HT1080 (cell line): ENCODE data around the gene TLL1. TPM values are rescaled to one million over a fixed set of nuclear protein-coding genes. Genes with fewer than 3 reads are reported as not detected.
A peak's percentile ranks its signal among the peaks of the same experiment; 100 is the strongest.

Experiments
- DNase-seq: peaks from one replicate; pipeline ENCODE4 v3.0.0-alpha.2; 2015; ENCODE audit warnings: low read depth
- total RNA-seq: library from RNA; depleted of rRNA; stranded (reverse); fragments of >200 nt; shearing (Covaris generic); gene quantifications from 2 replicates; pipeline ENCODE4 v1.2.3, GENCODE V29; 2014

Gene TLL1
- total RNA-seq, 1 experiment from 2014 or later: 0.31 TPM

DNA sequence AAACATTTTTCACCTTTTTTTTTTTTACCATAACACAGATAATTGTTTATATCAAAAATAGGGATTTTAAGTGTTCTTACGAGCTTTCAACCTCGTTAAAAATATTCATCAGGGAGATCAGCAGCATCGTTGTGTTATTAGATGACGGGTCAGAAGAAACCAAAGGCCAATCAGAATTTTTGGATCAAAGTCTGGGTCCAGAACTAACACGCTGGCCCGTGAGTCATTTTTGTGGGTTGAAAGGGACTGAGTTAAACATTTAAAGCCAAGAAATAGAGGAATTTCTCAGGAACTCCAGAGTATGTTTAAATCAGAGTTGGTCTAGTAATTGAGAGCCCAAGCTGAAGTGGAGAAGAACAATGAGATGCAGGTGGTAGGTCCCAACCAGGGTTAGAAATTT, 170.8 kb downstream of the TLL1 start:
- DNase-seq: no peak

DNA sequence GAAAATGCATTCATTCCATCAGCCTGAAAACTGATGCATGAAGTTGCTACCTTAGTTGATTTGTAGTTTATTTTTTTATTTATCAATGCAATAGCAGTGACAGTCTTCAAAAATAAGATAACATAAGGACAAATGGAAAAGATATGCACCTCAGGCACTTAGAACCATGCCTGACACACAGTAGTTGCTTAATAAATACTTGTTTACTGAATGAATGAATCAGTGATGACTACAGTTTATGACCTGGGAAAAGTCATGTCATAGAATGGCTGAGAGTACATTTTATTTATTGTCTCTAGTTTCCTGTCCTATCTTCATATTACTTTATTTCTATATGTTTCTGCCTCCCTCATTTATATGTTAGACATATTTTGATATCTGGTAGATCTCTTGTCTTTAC, 171.8 kb downstream of the TLL1 start:
- DNase-seq: no peak

DNA sequence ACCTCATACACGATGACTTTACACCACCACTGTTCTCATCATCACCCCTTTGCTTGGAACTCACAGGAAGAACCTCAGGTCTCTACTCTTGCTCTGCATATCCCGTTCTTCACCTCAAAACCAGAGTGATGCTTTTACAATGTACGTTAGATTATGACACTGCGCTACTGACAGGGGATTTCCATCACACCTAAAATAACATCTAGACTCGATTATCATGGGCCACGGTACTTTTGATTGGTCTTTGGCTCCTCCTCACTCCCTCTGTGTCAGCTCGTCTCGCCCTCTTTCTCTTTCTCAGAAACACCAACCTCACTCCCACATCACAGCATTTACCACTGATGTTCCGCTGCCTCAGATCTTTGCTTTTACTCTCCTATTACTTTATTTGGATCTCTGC, 172.4 kb downstream of the TLL1 start:
- no peak for DNase-seq

DNA sequence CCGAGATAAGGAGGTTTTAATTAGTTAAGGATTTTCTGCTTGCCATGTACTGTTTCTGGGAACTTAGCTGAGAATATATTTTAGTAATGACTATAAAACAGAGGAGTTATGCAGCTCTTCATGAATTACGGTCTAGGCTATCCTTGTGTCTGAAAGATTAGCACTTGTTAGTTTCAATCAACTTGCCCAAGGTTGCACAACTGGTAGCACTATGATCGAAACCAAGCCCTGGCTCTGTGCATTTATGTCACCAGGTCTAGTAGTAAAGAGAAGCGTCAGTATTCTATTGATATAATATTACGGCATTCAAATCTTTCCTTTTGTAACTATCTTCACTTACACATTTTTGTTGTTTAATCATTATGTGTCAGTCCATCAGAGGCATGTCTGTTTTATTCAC, 176.0 kb downstream of the TLL1 start:
- DNase-seq: no peak

DNA sequence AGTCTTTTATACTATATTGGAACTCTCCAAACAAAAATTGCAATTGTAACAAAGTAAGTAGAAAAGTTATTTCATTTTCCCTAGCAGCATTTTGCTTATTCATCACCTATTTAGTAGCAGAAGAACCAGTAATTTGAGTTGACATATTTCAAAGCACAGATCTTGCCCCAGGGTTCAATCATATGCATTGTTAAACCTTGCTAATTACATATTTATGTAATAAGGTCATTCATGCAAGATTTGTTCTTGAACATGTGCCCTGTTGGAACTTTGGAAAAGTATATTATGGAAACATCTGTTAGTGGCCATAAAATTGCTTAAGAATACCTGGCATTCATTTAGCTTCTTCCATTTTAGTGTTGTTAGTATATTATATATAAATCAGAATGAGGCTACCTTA, 191.7 kb downstream of the TLL1 start:
- DNase-seq: no peak

DNA sequence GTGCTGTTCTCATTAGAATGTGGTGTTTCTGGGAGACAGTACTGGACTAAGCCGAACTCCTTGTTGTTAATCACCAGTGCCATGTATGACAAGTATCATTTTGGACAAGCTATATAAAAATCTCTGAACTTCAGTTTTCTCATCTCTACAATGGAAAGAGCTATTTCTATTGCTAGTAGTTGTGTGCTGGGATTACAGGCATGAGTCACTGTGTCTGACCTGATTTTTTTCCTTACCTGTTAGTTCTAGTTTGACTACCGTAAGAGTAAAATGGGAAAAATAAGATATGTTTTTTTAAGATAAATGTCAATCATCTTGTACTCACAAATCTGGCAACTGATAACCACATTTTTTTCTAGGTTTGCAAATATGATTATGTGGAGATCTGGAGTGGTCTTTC, 192.3 kb downstream of the TLL1 start:
- DNase-seq: no peak

GRCh38 chr4:166066936-166067335, 193.9 kb downstream of the TLL1 start:
- no peak for DNase-seq

DNA sequence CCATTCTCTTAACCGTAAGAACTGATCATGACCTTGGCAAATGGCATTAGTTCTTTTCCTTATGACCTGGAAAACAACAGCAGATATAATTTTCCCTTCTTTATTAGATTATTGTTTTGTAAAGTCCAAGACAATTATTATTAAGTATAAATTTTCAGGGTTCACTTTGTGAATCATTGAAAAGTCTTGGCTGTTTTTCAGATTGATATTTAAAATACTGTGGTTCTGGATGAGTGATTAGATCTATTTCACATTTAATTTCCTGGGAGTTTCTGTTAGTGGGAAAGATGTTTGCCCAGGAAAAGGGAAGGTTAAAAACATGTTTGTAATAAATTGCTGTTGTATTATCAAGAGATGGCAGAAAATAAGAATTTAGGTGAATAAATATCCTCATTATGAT, 194.9 kb downstream of the TLL1 start:
- no peak for DNase-seq

GRCh38 chr4:166073783-166074182, 200.7 kb downstream of the TLL1 start:
- DNase-seq: no peak

GRCh38 chr4:166075599-166075998, 202.6 kb downstream of the TLL1 start:
- no peak for DNase-seq

DNA sequence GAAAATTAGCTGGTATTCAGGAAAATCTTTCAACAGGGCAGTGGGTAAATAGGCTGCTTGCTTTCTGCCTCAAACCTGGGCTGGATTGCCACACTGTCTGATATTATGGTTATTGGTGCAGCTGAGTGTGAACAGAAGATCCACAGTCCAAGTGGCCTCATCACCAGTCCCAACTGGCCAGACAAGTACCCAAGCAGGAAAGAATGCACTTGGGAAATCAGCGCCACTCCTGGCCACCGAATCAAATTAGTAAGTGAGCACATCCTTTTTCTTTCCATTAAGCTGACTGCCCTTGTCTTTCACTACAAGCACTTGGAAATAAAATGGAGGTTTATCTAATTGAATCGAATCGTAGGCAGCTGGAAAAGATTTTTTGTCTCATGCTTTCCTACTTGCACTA, 204.7 kb downstream of the TLL1 start:
- DNase-seq: no peak

DNA sequence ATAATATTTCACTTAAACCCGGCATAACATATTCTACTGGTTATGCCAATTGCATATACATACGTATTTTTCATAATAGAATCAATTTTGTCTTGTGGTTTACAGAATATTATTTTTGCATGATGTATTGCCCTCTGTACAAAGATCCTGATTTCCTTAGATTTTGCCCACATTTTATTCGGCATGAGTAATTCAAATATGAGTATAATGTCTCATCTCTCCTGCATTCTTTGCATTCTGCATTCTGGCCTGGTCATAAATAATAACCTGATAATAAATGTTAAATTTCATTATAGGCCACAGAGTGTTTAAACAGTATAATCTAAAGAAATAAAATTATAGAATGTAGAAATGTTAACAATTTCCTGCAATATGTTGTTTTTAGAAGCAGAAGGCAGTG, 205.3 kb downstream of the TLL1 start:
- DNase-seq: no peak

DNA sequence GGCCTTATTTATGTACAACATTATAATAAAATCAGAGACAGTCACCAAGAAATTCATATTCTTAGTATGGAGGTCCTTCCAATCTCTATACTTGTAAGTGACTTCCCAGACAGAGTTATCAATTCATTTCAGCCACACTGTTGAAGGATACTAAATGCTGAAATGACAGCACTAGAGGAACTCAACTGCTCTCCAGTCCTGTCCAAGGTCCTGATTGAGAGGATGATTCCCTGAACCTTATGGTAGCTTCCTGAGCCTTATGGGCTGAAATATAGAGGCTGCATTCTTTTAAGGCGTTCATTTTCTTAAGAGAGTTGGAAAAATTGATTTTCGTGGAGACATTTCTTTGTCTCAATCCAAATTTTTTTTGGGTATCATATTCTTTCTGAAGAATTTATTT, 205.9 kb downstream of the TLL1 start:
- no peak for DNase-seq

DNA sequence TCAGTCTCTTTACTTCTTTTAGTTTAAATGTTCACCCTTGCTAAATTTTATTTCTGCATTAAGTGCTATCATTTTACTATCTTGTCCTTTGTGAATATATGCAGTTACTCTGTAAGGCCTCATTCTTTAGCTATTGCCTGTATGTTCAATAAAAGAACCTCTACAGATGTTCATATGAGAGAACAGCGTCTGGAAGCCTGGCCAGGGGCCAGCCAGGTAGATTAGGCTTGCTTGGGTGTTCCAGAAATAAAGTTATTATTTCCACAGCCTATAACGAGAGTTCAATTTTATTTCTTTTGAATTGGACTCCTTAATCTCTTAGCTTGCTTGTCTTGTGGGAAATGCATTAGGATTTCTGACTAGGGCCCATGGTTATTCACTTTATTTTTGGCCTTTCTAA, 214.5 kb downstream of the TLL1 start:
- no peak for DNase-seq

GRCh38 chr4:166088576-166088975, 215.5 kb downstream of the TLL1 start:
- no peak for DNase-seq

DNA sequence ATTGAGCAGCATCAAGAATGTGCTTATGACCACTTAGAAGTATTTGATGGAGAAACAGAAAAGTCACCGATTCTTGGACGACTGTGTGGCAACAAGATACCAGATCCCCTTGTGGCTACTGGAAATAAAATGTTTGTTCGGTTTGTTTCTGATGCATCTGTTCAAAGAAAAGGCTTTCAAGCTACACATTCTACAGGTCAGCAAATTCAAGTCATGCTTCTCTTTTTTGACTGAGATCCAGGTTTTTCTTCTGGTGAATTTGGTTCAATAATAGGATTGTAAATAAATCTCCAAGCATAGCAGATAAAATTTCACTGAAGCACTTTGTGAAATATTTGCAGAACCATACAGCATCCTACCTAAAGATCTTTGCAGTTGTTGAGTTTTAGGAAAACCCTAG, 218.1 kb downstream of the TLL1 start:
- no peak for DNase-seq

DNA sequence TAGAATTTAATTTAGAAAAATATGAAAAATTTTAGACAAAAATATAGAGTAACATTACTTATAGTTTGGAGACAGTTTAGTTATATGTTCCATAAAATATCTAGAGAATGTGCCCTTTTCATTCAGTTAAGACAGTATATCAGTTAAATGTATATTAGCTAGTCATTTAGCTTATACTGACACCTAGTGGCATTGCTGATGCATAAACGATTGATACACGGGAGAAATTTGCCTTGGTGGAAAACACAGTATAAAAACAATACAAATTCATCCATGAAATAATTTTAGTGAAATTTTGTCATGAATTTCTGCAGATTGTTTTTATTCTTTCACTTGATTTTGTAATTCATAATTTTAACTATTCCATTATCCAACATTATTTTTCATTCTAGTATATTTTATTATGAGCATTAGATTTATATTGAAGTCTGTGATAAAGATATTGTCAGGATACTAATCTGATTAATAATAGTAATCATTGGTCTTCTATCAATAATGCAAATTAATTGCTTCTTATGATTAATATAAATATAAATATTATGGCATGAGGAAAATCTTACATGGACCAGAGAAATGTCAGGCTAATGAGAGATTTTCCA, 219.0 kb downstream of the TLL1 start:
- peak; percentile 20 for DNase-seq

- no peak for DNase-seq
Observed at GRCh38 chr4:166092797-166093290, 219.8 kb downstream of the TLL1 start.

DNA sequence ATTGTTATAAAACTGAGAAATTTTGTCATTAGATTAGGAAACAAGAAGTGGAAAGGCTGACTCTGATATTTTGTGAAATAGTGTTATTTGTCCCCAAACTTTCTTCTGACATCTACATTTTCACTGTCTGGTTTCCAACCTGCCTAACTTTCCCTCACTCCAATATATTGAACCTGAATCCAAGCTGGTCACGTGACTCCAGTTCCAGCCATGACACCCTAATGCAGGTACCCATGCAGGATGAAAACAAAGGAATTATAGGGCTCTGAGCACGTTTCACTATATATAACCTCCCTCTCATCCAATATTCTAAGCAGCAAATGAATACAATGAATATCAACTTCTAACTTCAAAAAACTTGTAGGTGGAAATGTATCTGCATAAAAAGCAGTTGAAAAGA, 231.6 kb downstream of the TLL1 start:
- no peak for DNase-seq

GRCh38 chr4:166121897-166122296, 248.9 kb downstream of the TLL1 start:
- no peak for DNase-seq

- DNase-seq: no peak
Observed at GRCh38 chr4:166123546-166123945, 250.5 kb downstream of the TLL1 start.

DNA sequence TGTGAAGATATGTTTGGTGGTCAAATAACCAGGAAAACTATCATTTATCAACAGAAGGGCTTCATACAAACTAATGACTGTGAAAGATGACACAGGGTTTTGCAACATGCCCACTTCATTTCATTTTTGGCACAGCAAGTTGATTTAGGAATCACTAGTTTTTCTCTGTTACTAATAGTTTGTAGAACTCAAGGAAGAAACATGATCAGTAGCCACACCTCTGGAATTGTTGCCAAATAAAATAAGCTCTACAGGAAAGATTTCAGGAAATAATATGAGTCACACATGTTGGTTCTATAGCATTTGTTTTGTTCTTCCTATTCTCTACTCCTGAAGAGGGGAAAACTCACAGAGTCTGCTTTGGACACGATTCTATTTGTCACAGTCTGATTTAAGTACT, 255.4 kb downstream of the TLL1 start:
- peak; percentile 86 for DNase-seq

- no peak for DNase-seq
Observed at GRCh38 chr4:166134285-166134684, 261.2 kb downstream of the TLL1 start.

GRCh38 chr4:166140951-166141350, 267.9 kb downstream of the TLL1 start:
- no peak for DNase-seq
